Measurements from ENCODE around the gene IL6ST.
"Not testable (repeated sequence)": the region's sequence is repeated elsewhere in the genome, so short reads cannot be mapped to it uniquely, and the experiment has no call there.

The IL6ST gene

GRCh38 chr5:56006094-56006493 lies 11.3 kb upstream of the IL6ST start:
- intact Hi-C loops (cut with DNase I) = no loop called here
- no peak for DNase-seq

- DNase-seq = no peak
- intact Hi-C loops (cut with DNase I) = no loop called here
These were observed 10.1 kb upstream of the IL6ST start for GRCh38 chr5:56004874-56005273.

DNA sequence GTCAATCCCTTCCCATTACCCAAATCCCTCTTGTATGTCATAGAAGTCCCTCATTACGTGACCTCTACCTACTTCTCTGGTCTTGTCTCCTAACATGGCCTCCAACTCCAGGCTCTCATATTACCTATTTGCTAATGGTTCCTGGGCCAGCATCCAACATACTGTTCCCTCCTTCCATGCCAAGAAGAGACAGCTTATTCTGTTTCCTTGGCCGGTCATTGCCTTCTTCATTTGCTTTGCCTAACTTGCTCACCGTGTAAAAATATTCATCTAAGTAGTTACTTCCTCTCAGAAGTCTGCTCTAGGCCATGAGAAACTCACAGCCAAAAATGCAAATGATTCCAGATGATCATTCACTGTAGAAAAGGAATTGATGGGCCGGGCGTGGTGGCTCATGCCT lies 8.9 kb upstream of the IL6ST start:
- intact Hi-C loops (cut with DNase I) = no loop called here
- DNase-seq = no peak

- no peak for DNase-seq
- intact Hi-C loops (cut with DNase I) = no loop called here
These were observed 8.4 kb upstream of the IL6ST start for GRCh38 chr5:56003179-56003578.

- intact Hi-C loops (cut with DNase I) = no loop called here
These were observed 7.5 kb upstream of the IL6ST start for GRCh38 chr5:56002303-56002702.

DNA sequence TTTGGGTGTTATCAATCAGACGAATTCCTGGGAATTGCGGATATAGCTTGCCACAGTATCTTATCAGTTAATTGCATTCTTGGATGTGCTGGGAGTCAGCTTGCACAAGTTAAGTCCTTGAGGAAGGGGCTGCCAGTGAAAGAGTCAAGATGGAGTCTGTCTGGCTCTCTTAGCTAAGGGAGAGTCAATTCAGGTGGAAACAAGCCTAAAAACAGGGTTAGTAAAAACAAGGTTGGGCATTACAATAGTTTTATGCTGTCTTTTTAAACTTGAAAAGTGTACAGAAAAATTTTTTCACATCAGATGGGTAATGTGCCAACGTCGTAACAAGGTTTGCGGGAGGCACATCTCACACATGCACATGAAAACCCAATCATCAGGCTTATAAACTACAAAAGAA lies 5.5 kb upstream of the IL6ST start:
- DNase-seq; intact Hi-C loops (cut with DNase I): not testable (repeated sequence)

More at GRCh38 chr5:56002303-56002702, 7.5 kb upstream of the IL6ST start:
- no peak for DNase-seq

DNA sequence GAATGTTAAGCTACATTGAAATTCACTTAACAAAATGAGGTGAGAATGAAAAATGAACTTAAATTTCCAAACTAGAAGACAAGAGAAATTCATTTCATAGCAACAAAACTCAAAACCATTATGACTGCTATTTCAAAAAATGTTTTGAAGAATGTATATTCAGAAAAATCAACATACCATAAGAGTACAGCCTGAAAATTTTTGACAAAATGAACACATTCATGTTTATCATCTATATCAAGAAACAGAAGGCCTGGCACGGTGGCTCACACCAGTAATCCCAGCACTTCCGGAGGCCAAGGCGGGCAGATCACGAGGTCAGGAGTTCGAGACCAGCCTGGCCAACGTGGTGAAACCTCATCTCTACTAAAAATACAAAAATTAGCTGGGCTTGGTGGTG lies 4.2 kb upstream of the IL6ST start:
- no peak for DNase-seq
- intact Hi-C loops (cut with DNase I) = no loop called here

- intact Hi-C loops (cut with DNase I) = no loop called here
- DNase-seq = no peak
These were observed 3.1 kb upstream of the IL6ST start for GRCh38 chr5:55997742-55998351.

- intact Hi-C loops (cut with DNase I) = loop anchor here (5.0 kb wide), 1 partner anchor 58 kb away; no protein-coding TSS in a partner anchor
- DNase-seq = peak; percentile 95 to 100 (median 98)
These were observed 493 bp upstream of the IL6ST start for GRCh38 chr5:55994998-55995914.

DNA sequence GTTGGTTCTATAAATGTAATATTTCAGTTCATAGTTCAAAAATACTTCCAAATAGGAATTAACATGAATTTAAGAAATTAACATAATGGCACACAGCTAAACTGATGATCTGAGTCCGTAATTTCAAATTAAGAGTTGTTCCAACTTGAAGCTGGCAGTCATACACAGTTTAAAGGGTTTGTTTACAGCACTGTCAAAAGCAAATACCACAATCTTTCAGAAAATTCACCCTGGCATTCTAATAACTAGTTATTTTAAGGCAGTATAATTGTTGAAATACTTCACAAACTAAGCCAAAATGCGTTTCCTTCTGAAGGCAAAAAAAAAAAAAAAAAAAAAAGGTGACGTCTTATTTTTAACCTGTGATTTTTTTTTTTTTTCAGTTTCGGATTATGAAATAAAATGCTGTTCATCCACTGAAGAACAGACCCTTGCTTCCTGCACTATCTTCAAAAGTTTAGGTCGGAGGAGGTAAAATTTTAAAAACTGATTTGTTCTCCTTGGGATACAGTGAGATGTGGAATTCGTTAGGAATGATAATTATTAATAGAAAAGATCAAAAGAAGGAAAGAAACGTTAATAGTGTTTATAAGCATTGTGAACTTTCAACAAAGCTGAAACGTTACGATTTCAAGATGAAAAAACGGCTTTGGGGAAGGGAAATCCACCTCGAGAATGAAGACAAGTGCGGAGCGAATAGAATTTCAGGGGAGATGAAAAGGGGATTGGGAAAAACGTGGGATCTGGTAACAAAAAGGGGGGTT lies 850 bp downstream of the IL6ST start:
- DNase-seq = no peak
- intact Hi-C loops (cut with DNase I) = loop anchor here (5.0 kb wide), 1 partner anchor 57 kb away; no protein-coding TSS in a partner anchor

- intact Hi-C loops (cut with DNase I) = loop anchor here (5.0 kb wide), 1 partner anchor 56 kb away; no protein-coding TSS in a partner anchor
- peak in 1 of 10 donors; percentile 17 for DNase-seq
These were observed 1.8 kb downstream of the IL6ST start for GRCh38 chr5:55993013-55993412.

DNA sequence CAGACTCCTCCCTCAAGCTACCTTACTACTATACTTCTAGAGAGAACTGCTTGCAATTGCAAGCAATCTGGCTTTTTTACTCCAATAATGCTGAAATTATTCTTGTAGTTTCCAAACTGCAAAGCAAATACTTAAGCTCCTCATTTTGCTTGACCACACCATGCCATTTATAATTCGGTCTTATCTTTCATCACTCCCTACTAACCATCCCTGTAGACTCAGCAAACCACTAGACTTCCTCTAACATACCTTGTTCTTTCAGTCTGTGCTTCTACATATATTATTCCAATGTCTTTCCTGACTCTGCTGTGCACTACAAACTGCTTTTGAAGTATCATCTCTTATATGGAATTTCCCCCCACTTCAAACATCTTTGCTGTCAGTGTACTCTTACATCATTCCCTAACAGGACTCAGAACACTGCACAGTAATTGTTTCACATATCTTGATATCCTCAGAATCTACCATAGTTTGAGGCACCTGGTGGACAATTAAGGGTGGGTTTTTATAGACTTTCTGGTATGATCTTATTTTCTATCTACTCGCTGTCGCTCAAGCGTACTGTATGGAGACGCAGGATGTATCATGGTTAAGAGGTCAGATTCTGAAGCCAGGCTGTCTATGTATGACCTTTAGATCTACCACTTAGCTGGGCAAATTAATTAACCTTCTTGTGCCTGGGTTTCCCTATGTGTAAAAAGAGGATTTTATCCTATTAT lies 2.8 kb downstream of the IL6ST start:
- intact Hi-C loops (cut with DNase I) = loop anchor here (5.0 kb wide), 1 partner anchor 55 kb away; no protein-coding TSS in a partner anchor

GRCh38 chr5:55990895-55991294 lies 3.9 kb downstream of the IL6ST start:
- intact Hi-C loops (cut with DNase I) = loop anchor here (5.0 kb wide), 1 partner anchor 54 kb away; no protein-coding TSS in a partner anchor

More for the DNA sequence above, 2.8 kb downstream of the IL6ST start:
- DNase-seq = no peak

GRCh38 chr5:55989860-55990259 lies 4.9 kb downstream of the IL6ST start:
- DNase-seq = no peak
- intact Hi-C loops (cut with DNase I) = loop anchor here (5.0 kb wide), 1 partner anchor 53 kb away; no protein-coding TSS in a partner anchor

More at GRCh38 chr5:55990895-55991294, 3.9 kb downstream of the IL6ST start:
- not testable (repeated sequence) for DNase-seq

DNA sequence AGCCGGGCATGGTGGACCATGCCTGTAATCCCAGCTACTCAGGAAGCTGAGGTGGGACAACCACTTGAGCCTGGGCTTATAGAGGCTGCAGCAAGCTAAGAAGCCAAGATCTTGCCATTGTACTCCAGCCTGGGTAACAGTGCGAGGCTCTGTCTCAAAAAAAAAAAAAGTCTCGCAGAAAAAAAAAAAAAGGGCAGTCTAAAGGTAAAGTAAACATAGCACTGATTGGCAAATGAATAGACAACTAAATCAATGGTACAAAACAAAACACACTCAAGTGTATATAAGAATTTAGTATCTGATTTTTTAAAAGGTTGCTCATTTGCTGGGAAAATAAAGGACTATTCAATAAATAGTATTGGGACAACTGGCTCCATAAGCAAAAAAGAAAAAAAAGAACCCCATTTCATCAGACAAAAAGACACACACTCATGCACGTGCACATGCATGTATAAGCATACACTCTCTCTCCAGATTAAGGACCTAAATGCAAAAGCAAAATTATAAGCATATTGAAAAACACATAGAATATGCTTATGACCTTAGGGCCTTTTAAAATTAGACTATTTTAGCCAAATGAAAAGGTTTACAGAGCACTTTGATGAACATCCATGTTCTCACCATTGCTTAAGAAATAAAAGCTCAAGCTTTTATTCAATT lies 5.7 kb downstream of the IL6ST start:
- intact Hi-C loops (cut with DNase I) = no loop called here
- DNase-seq = no peak

- intact Hi-C loops (cut with DNase I); DNase-seq: not testable (repeated sequence)
These were observed 6.3 kb downstream of the IL6ST start for GRCh38 chr5:55988428-55988827.

DNA sequence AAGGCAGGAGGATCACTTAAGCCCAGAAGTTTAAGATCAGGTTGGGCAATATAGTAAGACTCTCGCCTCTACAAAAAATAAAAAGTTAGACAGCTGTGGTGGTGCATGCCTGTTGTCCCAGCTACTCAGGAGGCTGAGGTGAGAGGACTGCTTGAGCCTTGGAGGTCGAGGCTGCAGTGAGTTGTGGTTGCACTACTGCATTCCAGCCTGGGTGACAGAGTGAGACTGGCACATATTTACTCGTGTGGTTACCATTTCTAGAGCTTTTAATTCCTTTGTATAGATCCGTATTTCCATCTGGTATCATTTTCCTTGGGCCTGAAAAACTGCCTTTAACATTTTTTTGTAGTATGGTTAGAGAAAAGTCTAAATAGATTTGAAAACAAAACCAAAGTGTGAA lies 7.8 kb downstream of the IL6ST start:
- intact Hi-C loops (cut with DNase I) = no loop called here
- DNase-seq = no peak

DNA sequence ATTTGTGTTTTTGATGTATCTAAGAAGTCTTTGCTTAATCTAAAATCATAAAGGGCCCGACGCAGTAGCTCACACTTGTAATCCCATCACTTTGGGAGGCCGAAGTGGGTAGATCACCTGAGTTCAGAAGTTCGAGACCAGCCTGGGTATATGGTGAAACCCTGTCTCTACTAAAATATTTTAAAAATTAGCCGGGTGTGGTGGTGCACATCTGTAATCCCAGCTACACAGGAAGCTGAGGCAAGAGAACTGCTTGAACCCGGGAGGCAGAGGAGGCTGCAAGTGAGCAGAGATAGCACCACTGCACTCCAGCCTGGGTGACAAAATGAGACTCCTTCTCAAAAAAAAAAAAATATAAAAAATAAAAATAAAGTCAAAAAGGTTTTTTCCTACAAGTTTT lies 9.6 kb downstream of the IL6ST start:
- no peak for DNase-seq
- intact Hi-C loops (cut with DNase I) = no loop called here

GRCh38 chr5:55983986-55984385 lies 10.8 kb downstream of the IL6ST start:
- intact Hi-C loops (cut with DNase I) = no loop called here
- DNase-seq = no peak
